Mesothelial cell of epicardium (in vitro differentiated cells): ENCODE results near the gene ABHD15. TPM values are rescaled to one million over a fixed set of nuclear protein-coding genes. Genes with fewer than 3 reads are reported as not detected.

Experiments
- DNase-seq, 2 experiments: peaks; one replicate each; pipeline ENCODE4 v3.0.0; 2021; ENCODE audit warnings: low spot score in 2 of 2; ENCODE audit not compliant: unreplicated experiment in 2 of 2
- H3K27ac Mint-ChIP-seq: 2 replicates; pipeline ENCODE4 v1.8.0; 2021; ENCODE audit warnings: mixed read lengths
- H3K27me3 Mint-ChIP-seq: 2 replicates; pipeline ENCODE4 v1.8.0; 2021; ENCODE audit warnings: low read depth, mixed read lengths
- H3K36me3 Mint-ChIP-seq: 2 replicates; pipeline ENCODE4 v1.8.0; 2021; ENCODE audit warnings: mixed read lengths
- H3K4me1 Mint-ChIP-seq: 2 replicates; pipeline ENCODE4 v1.8.0; 2021; ENCODE audit warnings: mixed read lengths
- H3K4me3 Mint-ChIP-seq: 2 replicates; pipeline ENCODE4 v1.8.0; 2021; ENCODE audit warnings: mild to moderate bottlenecking, moderate library complexity, mixed read lengths
- H3K9me3 Mint-ChIP-seq: 2 replicates; pipeline ENCODE4 v1.8.0; 2021; ENCODE audit warnings: mixed read lengths
- CTCF ChIP-seq: fragments of 200-600 bp; sonication (generic); IDR thresholded peaks from one replicate; pipeline ENCODE4 v1.5.0; 2021; ENCODE audit warnings: antibody characterized with exemption; ENCODE audit not compliant: unreplicated experiment
- total RNA-seq: library from RNA; stranded (reverse); gene quantifications from 3 replicates; pipeline ENCODE4 v1.2.1, GENCODE V29; 2021

ABHD15 gene
- total RNA-seq, 1 donor from 2014 or later: 6.1 TPM

GRCh38 chr17:29589524-29590410 lies 22.9 kb upstream of the ABHD15 start, which contains the start of gene GIT1:
GIT1 (minus strand) TSS chr17:29589648; CDS start chr17:29589378, 270 bp downstream.
- H3K36me3 Mint-ChIP-seq: no peaks in the 10 kb centered on the region
- no peaks in the 10 kb centered on the region for H3K27me3 Mint-ChIP-seq
- DNase-seq: peak; percentile 81 to 83
- H3K4me3 Mint-ChIP-seq: peak within 1 kb of the TSS; percentile 88
- H3K9me3 Mint-ChIP-seq: no peaks in the 10 kb centered on the region
- H3K27ac Mint-ChIP-seq: peak within 1 kb of the TSS; percentile 99
- peaks cover 49% of the 10 kb centered on the region for H3K4me1 Mint-ChIP-seq
- no peak for TF ChIP-seq CTCF

GRCh38 chr17:29588562-29589411 lies 21.9 kb upstream of the ABHD15 start:
- H3K27me3 Mint-ChIP-seq: no peaks in the 10 kb centered on the region
- H3K4me3 Mint-ChIP-seq: peak overlapping the region; percentile 88
- peaks cover 51% of the 10 kb centered on the region for H3K4me1 Mint-ChIP-seq
- peak overlapping the region; percentile 86 for H3K27ac Mint-ChIP-seq
- TF ChIP-seq CTCF: no peak
- no peak for DNase-seq
- H3K9me3 Mint-ChIP-seq: no peaks in the 10 kb centered on the region
- no peaks in the 10 kb centered on the region for H3K36me3 Mint-ChIP-seq

- Mint-ChIP-seq H3K9me3 (no peaks in the 10 kb centered on the region), H3K4me3 (peak overlapping the region; percentile 88), H3K4me1 (peaks cover 50% of the 10 kb centered on the region), H3K36me3 (peaks cover 2% of the 10 kb centered on the region), H3K27me3 (no peaks in the 10 kb centered on the region), H3K27ac (peak overlapping the region; percentile 86)
- no peak for DNase-seq
- TF ChIP-seq CTCF: no peak
Measured at GRCh38 chr17:29588017-29588561, 21.3 kb upstream of the ABHD15 start.

GRCh38 chr17:29587591-29587990 lies 20.8 kb upstream of the ABHD15 start:
- DNase-seq: no peak
- no peaks in the 10 kb centered on the region for H3K27me3 Mint-ChIP-seq
- H3K36me3 Mint-ChIP-seq: peaks cover 4% of the 10 kb centered on the region
- TF ChIP-seq CTCF: no peak
- peak overlapping the region; percentile 88 for H3K4me3 Mint-ChIP-seq
- peaks cover 47% of the 10 kb centered on the region for H3K4me1 Mint-ChIP-seq
- no peak overlapping the region for H3K27ac Mint-ChIP-seq
- H3K9me3 Mint-ChIP-seq: no peaks in the 10 kb centered on the region

GRCh38 chr17:29586676-29587469 lies 20.0 kb upstream of the ABHD15 start:
- peaks cover 40% of the 10 kb centered on the region for H3K4me1 Mint-ChIP-seq
- H3K27ac Mint-ChIP-seq: no peak overlapping the region
- no peaks in the 10 kb centered on the region for H3K27me3 Mint-ChIP-seq
- no peak for TF ChIP-seq CTCF
- peaks cover 7% of the 10 kb centered on the region for H3K36me3 Mint-ChIP-seq
- H3K9me3 Mint-ChIP-seq: no peaks in the 10 kb centered on the region
- H3K4me3 Mint-ChIP-seq: no peak overlapping the region
- no peak for DNase-seq
